Activated CD4-positive, alpha-beta memory T cell treated with anti-CD3 and anti-CD28 coated beads, Interleukin-2, amount 10 ng/mL, durations not matched to agents 7 days and 5 days (primary cell): ENCODE measurements around the gene EXOC4. TPM values are rescaled to one million over a fixed set of nuclear protein-coding genes. Genes with fewer than 3 reads are reported as not detected.
"Not testable (repeated sequence)": the region's sequence is repeated elsewhere in the genome, so short reads cannot be mapped to it uniquely, and the experiment has no call there.

Source experiments
- CTCF ChIA-PET: fragments of 350-600 bp; sonication (Branson Sonifier 250); formaldehyde crosslinking; loops from one replicate; lab custom pipeline; 2021; ENCODE audit warnings: antibody characterized with exemption, inconsistent platforms; lab: Charles Lee
- POLR2A ChIA-PET: fragments of 350-600 bp; sonication (Branson Sonifier 250); formaldehyde crosslinking; loops from one replicate; lab custom pipeline; 2021; ENCODE audit warnings: antibody characterized with exemption; lab: Charles Lee
- DNase-seq: peaks from one replicate; pipeline ENCODE4 v3.0.0-alpha.2; 2020
- H3K27ac Mint-ChIP-seq: one replicate; pipeline ENCODE4 v1.8.0; 2021; ENCODE audit warnings: mild to moderate bottlenecking, mixed read lengths
- H3K27me3 Mint-ChIP-seq: one replicate; pipeline ENCODE4 v1.8.0; 2021; ENCODE audit warnings: mixed read lengths
- H3K36me3 Mint-ChIP-seq: one replicate; pipeline ENCODE4 v1.8.0; 2021; ENCODE audit warnings: low read depth, mixed read lengths
- H3K4me1 Mint-ChIP-seq: one replicate; pipeline ENCODE4 v1.8.0; 2021; ENCODE audit warnings: mixed read lengths
- H3K4me3 Mint-ChIP-seq: one replicate; pipeline ENCODE4 v1.8.0; 2021; ENCODE audit warnings: mild to moderate bottlenecking, mixed read lengths
- H3K9me3 Mint-ChIP-seq: one replicate; pipeline ENCODE4 v1.8.0; 2021; ENCODE audit warnings: mixed read lengths
- total RNA-seq, 2 experiments: library from RNA; stranded (reverse); gene quantifications; one replicate each; pipeline ENCODE4 v1.2.3, GENCODE V29; 2021

EXOC4 gene
- total RNA-seq, 2 experiments from 2014 or later, result 70.1 to 71.1 TPM

DNA sequence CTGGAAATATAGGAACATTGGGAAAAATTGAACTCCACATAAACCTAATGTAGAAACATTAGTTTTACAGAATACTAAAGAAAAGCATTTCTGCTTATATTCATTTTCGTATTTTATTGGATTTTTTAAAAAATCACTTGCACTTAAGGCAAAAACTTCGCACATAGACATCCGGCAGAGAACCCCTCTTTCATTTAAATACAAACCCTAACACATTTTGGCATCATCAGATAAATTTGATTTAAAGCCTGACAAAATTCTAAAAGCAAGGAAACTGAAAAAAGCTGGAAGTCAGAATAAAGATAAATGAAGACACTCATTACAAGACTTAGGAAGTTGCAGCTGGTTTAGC, 396 bp upstream of the EXOC4 start:
- POLR2A ChIA-PET, result interaction anchor here (0.6 to 1.5 kb wide), 7 partner anchors 10 to 270 kb away, joined by 3 to 6 read pairs (median 4); partner anchors contain the start of gene CHCHD3
- DNase-seq, result no peak
- Mint-ChIP-seq H3K27me3 (no peaks in the 10 kb centered on the region), H3K4me3 (peak overlapping the region; percentile 86), H3K4me1 (peaks cover 37% of the 10 kb centered on the region), H3K36me3 (peaks cover 11% of the 10 kb centered on the region), H3K9me3 (no peaks in the 10 kb centered on the region), H3K27ac (no peak overlapping the region)
- CTCF ChIA-PET, result interaction anchor here (1.1 to 1.7 kb wide), 3 partner anchors 92 to 1065 kb away, joined by 3 to 4 read pairs (median 4); partner anchors contain the start of gene SLC35B4

DNA sequence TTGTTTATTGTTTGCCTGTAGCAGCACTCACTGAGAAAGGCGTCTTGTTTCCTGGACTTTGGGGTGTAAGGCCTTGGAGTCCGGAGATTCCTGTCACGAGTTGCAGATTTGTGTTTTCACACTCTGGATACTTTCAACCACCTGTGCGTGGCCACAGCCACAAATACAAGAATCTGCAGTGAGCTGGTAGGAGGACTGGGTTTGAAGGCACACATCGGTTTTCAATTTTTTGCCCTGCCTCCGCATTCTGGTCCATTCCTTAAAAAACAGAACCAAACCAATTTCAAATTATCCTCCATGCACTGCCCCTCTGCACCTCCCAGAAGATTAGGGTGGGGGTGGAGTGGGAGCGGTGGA, 619 bp downstream of the EXOC4 start:
- Mint-ChIP-seq H3K4me1 (peaks cover 42% of the 10 kb centered on the region), H3K9me3 (no peaks in the 10 kb centered on the region), H3K27ac (peak overlapping the region; percentile 81), H3K4me3 (peak overlapping the region; percentile 86), H3K27me3 (no peaks in the 10 kb centered on the region), H3K36me3 (peaks cover 11% of the 10 kb centered on the region)
- DNase-seq, result peak; percentile 26
- ChIA-PET CTCF (interaction anchor here (1.7 kb wide), 1 partner anchor 1064 kb away, joined by 4 read pairs; the partner anchor contains the start of gene SLC35B4), POLR2A (interaction anchor here (0.9 to 1.5 kb wide), 7 partner anchors 9 to 172 kb away, joined by 4 to 6 read pairs (median 4); partner anchors contain the start of gene CHCHD3)

DNA sequence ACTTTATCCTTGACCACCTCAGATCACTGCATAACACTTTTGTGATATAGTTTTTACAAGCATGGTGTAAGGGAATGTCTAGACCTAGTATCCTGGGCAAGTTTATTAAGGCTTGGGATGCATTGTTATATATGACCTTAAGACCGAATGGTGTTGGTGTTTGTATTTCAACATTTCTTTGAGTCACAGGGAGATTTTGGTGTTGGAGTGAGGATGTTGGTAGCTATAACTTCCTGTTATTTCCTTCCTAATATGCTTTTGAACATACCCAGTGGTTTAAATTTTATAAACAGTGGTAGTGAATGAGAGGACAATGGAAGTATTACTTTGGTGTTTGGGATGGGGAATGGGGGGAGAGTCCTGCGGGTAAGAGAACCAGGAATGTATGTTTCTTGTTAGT, 2.6 kb downstream of the EXOC4 start:
- DNase-seq, result no peak
- CTCF ChIA-PET, result no interaction called here
- H3K27me3 Mint-ChIP-seq, result no peaks in the 10 kb centered on the region
- POLR2A ChIA-PET, result no interaction called here
- H3K9me3 Mint-ChIP-seq, result no peaks in the 10 kb centered on the region
- H3K27ac Mint-ChIP-seq, result no peak overlapping the region
- peaks cover 42% of the 10 kb centered on the region for H3K4me1 Mint-ChIP-seq
- peaks cover 11% of the 10 kb centered on the region for H3K36me3 Mint-ChIP-seq
- no peak overlapping the region for H3K4me3 Mint-ChIP-seq

DNA sequence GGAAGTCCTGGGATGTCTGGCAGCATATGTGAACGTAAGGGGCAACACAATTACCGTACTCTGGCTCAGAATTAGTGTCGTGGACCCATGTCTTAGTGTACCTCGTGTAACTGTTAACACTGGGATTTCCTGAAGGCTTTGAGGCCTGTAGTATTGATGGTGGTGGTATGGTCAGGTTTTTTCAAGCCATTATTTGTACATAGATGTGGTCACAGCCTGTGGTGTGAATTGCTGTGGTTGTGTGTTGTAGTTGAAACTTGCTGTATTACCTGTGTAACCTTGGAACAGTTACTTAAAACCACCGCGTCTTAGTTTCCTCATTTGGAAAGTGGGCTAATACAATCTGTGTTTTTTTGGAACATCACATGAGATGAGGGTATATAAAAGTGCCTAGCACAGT, 5.3 kb downstream of the EXOC4 start:
- POLR2A ChIA-PET, result no interaction called here
- Mint-ChIP-seq H3K27ac (no peak overlapping the region), H3K27me3 (no peaks in the 10 kb centered on the region), H3K4me3 (no peak overlapping the region), H3K9me3 (no peaks in the 10 kb centered on the region), H3K4me1 (peaks cover 36% of the 10 kb centered on the region), H3K36me3 (peaks cover 18% of the 10 kb centered on the region)
- CTCF ChIA-PET, result interaction anchor here (0.6 kb wide), 1 partner anchor 101 kb away, joined by 3 read pairs; no protein-coding TSS in a partner anchor
- DNase-seq, result no peak

DNA sequence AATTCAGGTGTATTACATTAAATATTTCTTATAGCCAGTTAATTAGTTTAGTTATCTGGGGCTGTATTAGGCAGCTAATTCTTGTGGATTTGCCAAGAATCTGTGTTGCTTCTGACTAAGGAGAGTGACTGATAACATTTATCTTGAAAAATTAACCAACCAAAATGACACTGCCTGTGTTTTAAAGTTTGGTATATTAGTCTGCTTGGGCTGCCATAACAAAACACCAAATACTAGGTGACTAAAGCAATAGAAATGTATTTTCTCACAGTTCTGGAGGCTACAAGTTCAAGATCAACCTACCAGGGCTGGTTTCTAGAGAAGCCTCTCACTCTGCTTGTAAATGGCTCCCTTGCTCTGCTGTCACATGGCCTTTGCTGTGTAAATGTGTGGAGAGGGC, 12.9 kb downstream of the EXOC4 start:
- Mint-ChIP-seq H3K4me3 (no peak overlapping the region), H3K27ac (no peak overlapping the region)
- CTCF ChIA-PET, result no interaction called here

DNA sequence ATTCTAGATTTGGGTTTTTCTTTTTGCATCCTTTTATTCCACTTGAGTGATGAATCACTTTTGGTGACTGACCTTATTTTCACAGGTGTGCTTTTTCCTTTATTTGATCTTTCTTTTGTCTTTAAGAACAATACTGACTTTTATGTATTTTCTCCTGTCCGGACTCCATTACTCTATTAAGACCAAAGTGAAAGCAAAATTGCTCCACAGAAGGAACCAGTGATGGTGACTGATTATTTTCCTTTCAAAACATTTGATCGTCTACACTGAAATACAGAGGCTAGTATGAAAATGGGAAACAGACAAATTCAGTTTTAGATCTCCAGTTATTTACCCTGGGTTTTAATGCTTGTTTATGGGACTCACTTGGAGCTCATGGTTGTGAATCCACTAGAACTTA, 15.5 kb downstream of the EXOC4 start:
- H3K27ac Mint-ChIP-seq, result no peak overlapping the region
- POLR2A ChIA-PET, result no interaction called here
- H3K9me3 Mint-ChIP-seq, result no peaks in the 10 kb centered on the region
- CTCF ChIA-PET, result interaction anchor here (0.9 kb wide), 1 partner anchor 38 kb away, joined by 3 read pairs; no protein-coding TSS in a partner anchor
- no peak overlapping the region for H3K4me3 Mint-ChIP-seq
- H3K27me3 Mint-ChIP-seq, result no peaks in the 10 kb centered on the region
- H3K36me3 Mint-ChIP-seq, result peaks cover 3% of the 10 kb centered on the region
- no peak for DNase-seq
- H3K4me1 Mint-ChIP-seq, result peaks cover 8% of the 10 kb centered on the region

More for the DNA sequence above, 12.9 kb downstream of the EXOC4 start:
- POLR2A ChIA-PET, result no interaction called here
- H3K27me3 Mint-ChIP-seq, result no peaks in the 10 kb centered on the region
- no peak for DNase-seq
- H3K9me3 Mint-ChIP-seq, result no peaks in the 10 kb centered on the region
- H3K36me3 Mint-ChIP-seq, result peaks cover 11% of the 10 kb centered on the region
- H3K4me1 Mint-ChIP-seq, result peaks cover 8% of the 10 kb centered on the region

DNA sequence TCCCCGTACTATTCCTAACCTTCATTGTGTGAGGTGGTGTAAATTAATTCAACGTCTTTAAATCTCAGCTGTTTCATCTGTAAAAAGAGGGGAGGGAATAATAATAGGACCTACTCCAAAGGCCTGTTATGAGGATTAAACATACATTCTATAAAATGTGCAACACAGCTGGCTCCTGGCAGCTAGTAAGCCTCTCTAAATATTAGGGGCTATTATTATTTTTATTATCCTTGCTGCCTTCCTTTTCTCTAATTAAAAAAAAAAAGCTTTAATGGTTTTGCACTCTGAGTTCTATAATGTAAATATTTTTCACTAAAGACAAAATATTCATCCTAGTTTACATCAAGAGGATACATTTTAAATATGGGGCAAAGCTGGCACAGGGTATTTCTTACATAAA, 19.5 kb downstream of the EXOC4 start:
- H3K4me1 Mint-ChIP-seq, result peaks cover 7% of the 10 kb centered on the region
- POLR2A ChIA-PET, result interaction anchor here (0.6 to 1.1 kb wide), 2 partner anchors 19 to 856 kb away, joined by 3 to 4 read pairs; no protein-coding TSS in a partner anchor
- CTCF ChIA-PET, result no interaction called here
- H3K27me3 Mint-ChIP-seq, result no peaks in the 10 kb centered on the region
- no peak for DNase-seq
- no peak overlapping the region for H3K4me3 Mint-ChIP-seq
- no peak overlapping the region for H3K27ac Mint-ChIP-seq
- peaks cover 21% of the 10 kb centered on the region for H3K36me3 Mint-ChIP-seq
- no peaks in the 10 kb centered on the region for H3K9me3 Mint-ChIP-seq

DNA sequence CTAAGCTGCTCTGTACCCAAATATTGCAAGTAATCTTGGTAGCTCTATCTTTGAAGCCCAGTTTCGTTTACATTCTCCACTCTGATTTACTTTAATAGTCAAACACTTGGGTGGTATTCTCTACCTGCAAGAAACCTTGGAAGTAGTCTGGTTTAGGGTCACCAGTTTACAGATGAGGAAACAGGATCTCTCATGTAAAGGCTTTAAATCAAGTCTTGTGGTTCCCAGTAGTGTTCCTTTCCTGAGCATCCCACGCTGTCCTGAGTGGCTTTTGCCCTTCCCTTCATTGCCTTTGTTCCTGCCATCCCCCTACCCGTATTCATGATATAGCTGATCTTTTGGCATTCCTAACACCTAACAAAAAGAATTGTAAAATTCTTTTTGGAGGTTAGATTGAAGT, 20.3 kb downstream of the EXOC4 start:
- DNase-seq, result no peak
- ChIA-PET POLR2A (no interaction called here), CTCF (no interaction called here)
- Mint-ChIP-seq H3K27ac (no peak overlapping the region), H3K27me3 (no peaks in the 10 kb centered on the region), H3K4me1 (peaks cover 3% of the 10 kb centered on the region), H3K4me3 (no peak overlapping the region), H3K9me3 (peaks cover 3% of the 10 kb centered on the region), H3K36me3 (peaks cover 27% of the 10 kb centered on the region)

DNA sequence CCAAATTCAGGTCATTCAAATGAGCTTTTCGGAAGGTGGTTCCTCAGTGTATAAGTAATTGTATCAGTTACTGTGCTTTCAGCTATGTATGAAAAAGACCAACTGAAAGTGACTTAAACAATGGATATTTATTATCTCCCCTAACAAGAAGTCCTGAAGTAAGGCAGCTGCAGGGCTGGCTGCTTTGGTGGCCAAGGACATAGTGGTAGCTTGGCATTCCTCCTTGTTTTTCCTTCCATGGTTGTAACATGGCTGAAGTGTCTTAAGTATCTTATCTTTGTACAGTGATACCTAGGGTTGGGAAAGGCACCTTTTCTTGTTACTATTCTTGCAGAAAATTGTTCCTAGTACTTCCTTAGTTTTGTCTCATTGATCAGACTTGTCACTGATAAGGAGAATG, 21.4 kb downstream of the EXOC4 start:
- DNase-seq, result no peak
- Mint-ChIP-seq H3K27me3 (no peaks in the 10 kb centered on the region), H3K27ac (no peak overlapping the region), H3K4me1 (no peaks in the 10 kb centered on the region), H3K9me3 (peaks cover 7% of the 10 kb centered on the region), H3K4me3 (no peak overlapping the region), H3K36me3 (peaks cover 31% of the 10 kb centered on the region)
- ChIA-PET CTCF (no interaction called here), POLR2A (no interaction called here)

DNA sequence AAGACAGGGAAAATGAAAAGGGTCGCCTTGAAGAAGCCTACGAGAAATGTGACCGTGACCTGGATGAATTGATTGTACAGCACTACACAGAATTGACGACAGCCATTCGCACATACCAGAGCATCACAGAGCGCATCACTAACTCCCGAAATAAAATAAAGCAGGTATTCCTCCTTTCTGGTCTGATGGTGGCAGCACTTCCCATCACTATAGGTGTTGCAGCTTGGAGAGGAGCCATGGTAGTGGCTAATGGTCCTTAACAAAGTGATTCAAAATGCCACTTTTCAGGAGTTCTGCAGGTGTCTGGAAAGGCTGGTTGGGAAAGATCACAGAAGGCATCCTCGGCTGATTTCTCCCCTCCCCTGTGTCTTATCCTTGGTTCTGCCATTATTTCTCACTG, 22.1 kb downstream of the EXOC4 start:
- peaks cover 7% of the 10 kb centered on the region for H3K9me3 Mint-ChIP-seq
- no peaks in the 10 kb centered on the region for H3K4me1 Mint-ChIP-seq
- no peaks in the 10 kb centered on the region for H3K27me3 Mint-ChIP-seq
- H3K4me3 Mint-ChIP-seq, result no peak overlapping the region
- H3K27ac Mint-ChIP-seq, result no peak overlapping the region
- H3K36me3 Mint-ChIP-seq, result peaks cover 35% of the 10 kb centered on the region
- ChIA-PET CTCF (no interaction called here), POLR2A (no interaction called here)
- no peak for DNase-seq

DNA sequence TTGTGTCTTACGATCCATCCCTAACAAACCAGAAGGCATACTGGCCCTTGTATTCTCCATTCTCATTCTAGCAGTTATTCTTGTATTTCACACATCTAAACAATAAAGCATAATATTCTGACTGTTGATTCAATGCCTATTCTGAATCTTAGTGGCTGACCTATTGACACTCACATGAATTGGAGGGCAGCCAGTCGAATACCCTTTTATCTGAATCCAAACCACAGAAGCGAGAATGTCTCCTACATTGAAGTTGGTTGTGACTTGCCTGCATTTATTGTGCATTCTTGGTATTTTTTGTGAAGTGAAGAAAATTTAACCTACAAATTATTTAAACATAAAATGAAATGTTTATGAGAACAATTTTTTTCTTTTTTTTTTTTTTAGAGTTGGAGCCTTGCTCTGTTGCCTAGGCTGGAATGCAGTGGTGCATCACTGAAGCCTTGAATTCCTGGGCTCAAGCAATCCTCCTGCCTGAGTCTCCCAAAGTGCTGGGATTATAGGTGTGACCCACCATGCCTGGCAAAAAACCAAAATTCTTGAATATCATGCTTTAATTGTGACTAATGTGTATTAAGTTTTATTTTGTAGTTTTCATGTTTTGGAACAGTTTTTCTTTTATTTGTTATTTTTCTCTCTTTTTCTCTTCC, 22.7 kb downstream of the EXOC4 start:
- ChIA-PET CTCF (no interaction called here), POLR2A (no interaction called here)
- Mint-ChIP-seq H3K4me3 (no peak overlapping the region), H3K27me3 (no peaks in the 10 kb centered on the region), H3K9me3 (peaks cover 7% of the 10 kb centered on the region), H3K27ac (no peak overlapping the region), H3K36me3 (peaks cover 39% of the 10 kb centered on the region), H3K4me1 (no peaks in the 10 kb centered on the region)
- no peak for DNase-seq

DNA sequence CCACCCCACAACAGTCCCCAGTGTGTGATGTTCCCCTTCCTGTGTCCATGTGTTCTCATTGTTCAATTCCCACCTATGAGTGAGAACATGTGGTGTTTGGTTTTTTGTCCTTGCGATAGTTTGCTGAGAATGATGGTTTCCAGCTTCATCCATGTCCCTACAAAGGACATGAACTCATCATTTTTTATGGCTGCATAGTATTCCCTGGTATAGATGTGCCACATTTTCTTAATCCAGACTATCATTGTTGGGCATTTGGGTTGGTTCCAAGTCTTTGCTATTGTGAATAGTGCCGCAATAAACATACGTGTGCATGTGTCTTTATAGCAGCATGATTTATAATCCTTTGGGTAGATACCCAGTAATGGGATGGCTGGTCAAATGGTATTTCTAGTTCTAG, 26.1 kb downstream of the EXOC4 start:
- H3K4me1 Mint-ChIP-seq, H3K9me3 Mint-ChIP-seq, H3K27me3 Mint-ChIP-seq, H3K27ac Mint-ChIP-seq, POLR2A ChIA-PET, CTCF ChIA-PET, H3K4me3 Mint-ChIP-seq, DNase-seq: not testable (repeated sequence)
- H3K36me3 Mint-ChIP-seq, result peaks cover 50% of the 10 kb centered on the region

DNA sequence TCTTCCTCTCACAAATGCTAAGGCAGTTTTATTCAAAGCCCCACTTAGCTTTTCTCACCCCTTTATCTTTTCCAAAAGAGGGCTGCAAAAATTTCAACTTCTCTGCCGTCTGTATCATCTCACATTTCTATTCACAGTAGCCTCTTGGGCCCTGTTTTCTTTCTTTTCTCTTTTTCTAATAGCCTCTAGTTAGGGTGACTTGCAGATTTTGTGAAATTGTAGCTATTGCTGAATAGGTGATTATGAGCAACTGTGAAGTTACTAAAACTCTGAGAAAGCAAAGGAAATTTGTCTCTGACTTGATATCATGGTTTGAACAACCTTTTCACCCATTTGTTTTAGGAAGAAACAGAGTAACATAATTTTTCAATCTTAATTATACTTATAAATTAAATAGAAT, 29.2 kb downstream of the EXOC4 start:
- ChIA-PET POLR2A (no interaction called here), CTCF (no interaction called here)
- Mint-ChIP-seq H3K27me3 (no peaks in the 10 kb centered on the region), H3K9me3 (peaks cover 7% of the 10 kb centered on the region), H3K27ac (no peak overlapping the region), H3K4me3 (no peak overlapping the region), H3K4me1 (no peaks in the 10 kb centered on the region), H3K36me3 (peaks cover 43% of the 10 kb centered on the region)
- no peak for DNase-seq

DNA sequence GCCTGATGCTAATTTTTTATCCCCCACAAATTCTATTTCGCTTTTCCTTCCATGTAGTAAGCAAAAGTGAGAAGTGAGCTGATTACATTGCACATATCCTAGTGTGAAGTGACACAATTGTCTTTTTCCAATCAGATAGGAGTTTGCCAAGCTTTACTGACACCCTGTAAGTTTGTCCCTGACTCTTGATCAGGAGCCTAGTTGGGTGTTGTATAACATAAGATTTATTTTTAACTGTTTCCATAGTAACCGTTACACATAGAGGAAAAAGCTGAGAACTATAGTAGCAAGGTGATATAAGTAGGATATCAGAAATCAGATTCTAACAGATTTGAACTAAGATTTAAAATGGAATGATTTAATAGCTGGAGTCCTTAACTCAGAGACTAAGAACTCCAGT, 31.2 kb downstream of the EXOC4 start:
- Mint-ChIP-seq H3K4me3 (no peak overlapping the region), H3K27ac (no peak overlapping the region), H3K4me1 (no peaks in the 10 kb centered on the region), H3K27me3 (no peaks in the 10 kb centered on the region), H3K9me3 (no peaks in the 10 kb centered on the region), H3K36me3 (peaks cover 42% of the 10 kb centered on the region)
- no peak for DNase-seq
- POLR2A ChIA-PET, result no interaction called here
- CTCF ChIA-PET, result no interaction called here
